Stimulated activated CD8-positive, alpha-beta memory T cell treated with anti-CD3 and anti-CD28 coated beads, Interleukin-7, amount 100 ng/mL, for 48 hours (primary cell): ENCODE measurements around the gene SORT1.
"Not testable (repeated sequence)": the region's sequence is repeated elsewhere in the genome, so short reads cannot be mapped to it uniquely, and the experiment has no call there.

Experiments
- DNase-seq, 2 donors: peaks; one replicate each; pipeline ENCODE4 v3.0.0-alpha.2; 2020; ENCODE audit warnings: low read depth in 1 of 2; ENCODE audit errors: extremely low read depth in 1 of 2

The SORT1 gene

DNA sequence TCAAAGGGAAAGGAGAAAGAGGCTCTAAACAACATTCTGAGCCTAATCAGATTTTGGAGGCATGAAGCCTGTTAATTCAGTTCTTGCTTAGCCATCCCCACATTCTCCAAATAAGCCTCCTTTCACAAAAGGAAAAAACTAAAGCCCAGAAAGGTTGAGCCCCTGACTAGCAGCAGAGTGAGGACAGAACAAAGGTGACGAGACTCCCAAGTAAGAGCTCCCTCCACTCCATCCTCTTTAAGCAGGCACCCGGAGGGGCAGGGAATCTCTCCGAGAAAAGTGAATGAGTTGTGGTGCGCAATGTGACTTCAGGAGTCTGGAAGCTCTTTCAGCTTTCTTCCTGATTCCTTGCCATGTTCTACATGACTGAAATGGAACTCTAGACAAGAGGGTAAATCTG is 47.5 kb downstream of the SORT1 start:
- DNase-seq = no peak

GRCh38 chr1:109347511-109347910 is 50.2 kb downstream of the SORT1 start:
- DNase-seq = no peak

DNA sequence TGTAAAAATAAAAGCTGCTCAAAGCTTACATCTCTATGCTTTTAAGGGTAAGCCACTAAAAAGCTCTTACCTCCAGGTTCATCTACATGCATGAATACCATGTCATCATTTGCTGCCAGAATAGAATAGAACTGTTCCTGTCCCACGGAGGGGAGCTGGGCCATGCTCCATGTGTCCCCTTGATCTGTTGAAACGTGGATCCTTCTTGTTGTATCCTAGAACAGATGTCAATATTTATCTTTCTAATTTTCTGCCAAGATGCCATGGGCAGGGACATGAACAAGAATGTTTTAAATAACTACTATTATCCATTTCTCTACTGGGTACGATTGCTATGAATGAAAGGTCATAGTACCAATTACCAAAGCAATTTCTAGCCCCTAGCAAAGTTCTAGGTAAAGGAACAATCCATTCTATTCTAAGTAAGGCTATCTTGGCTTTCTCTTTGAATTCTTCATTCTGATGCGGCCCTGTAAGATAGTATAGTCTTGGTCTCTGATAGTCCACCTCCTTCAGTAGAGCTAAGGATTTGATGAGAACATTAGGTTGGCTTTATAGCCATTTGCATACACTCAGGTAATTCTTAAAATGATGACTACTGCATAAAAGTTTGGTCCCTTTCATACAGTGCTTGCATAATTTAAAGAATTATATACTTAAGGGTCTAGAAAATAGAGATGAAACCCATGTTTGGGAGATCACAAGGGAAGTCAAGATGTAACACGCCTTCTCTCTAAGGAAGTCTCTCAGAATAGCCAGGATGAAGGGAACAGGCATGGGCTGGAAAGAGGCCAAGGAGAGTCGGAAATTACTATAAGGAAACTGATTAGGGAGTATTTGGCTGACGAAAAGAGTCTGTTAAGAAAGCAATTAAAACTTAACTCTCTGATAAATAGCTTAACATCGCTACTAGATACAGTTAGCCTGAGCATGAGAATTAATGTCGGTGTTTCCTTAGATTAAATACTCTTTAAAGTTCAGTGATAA is 55.5 kb downstream of the SORT1 start:
- no peak for DNase-seq

DNA sequence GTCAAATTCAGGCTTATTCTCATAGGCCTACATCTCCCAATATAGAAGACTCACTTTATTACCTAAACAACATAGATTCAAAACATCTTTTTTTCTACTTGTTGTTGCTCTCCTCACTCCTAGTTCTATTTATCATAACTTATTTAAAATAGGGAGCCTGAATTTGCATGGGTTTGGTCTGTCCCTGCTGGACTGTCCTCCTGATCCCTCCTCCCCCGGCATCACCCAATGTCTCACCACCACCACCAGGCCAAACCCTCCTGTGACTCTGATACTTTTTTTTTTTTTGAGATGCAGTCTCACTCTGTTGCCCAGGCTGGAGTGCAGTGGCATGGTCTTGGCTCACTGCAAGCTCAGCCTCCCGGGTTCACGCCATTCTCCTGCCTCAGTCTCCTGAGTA is 59.1 kb downstream of the SORT1 start:
- no peak for DNase-seq

DNA sequence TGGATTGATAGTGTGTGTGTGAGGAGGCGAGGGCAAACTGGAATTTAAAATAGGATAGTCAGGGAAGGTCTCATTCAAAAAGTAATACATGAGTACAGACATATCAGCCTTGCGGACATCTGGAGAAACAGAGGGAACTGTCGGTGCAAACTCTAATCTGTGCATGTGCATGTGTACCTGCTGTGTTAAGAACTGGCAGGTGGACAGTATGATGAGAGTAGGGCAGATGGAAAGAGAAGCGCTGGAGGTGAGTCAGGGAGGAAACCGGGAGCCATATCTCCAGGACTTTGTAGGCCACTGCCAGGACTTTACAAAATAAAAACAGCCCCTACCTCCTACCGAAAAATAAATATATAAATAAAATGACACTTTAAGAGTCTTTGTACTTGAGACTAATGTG is 59.6 kb downstream of the SORT1 start:
- no peak for DNase-seq

- DNase-seq = no peak
Measured at GRCh38 chr1:109335091-109335490, 62.6 kb downstream of the SORT1 start.

- DNase-seq = no peak
Measured at GRCh38 chr1:109331113-109331512, 66.6 kb downstream of the SORT1 start.

GRCh38 chr1:109327285-109327684 is 70.4 kb downstream of the SORT1 start:
- no peak for DNase-seq

- no peak for DNase-seq
Measured at GRCh38 chr1:109322974-109323373, 74.7 kb downstream of the SORT1 start.

GRCh38 chr1:109319114-109319513 is 78.6 kb downstream of the SORT1 start:
- no peak for DNase-seq

GRCh38 chr1:109316506-109316905 is 81.2 kb downstream of the SORT1 start:
- no peak for DNase-seq

- DNase-seq = no peak
Measured at GRCh38 chr1:109315288-109315687, 82.4 kb downstream of the SORT1 start.

DNA sequence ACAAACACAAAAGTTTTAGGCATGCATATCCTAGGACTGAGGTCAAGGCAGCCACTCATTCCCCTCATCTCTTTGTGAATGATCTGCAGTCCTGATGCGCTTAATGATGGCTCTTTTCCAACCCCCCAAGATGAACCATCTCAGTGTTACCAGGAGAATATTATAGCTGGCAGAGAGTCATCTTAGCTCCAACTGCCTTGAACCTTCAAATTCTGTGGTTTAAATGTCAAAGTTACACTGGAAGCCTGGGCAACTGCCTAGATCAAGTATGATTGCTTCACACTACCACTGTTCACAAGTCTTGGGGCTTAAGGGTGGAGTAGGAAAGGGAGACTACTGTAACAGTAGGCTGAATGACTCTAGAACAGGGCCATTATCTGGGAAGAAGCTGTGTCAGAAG is 82.9 kb downstream of the SORT1 start:
- DNase-seq = no peak

DNA sequence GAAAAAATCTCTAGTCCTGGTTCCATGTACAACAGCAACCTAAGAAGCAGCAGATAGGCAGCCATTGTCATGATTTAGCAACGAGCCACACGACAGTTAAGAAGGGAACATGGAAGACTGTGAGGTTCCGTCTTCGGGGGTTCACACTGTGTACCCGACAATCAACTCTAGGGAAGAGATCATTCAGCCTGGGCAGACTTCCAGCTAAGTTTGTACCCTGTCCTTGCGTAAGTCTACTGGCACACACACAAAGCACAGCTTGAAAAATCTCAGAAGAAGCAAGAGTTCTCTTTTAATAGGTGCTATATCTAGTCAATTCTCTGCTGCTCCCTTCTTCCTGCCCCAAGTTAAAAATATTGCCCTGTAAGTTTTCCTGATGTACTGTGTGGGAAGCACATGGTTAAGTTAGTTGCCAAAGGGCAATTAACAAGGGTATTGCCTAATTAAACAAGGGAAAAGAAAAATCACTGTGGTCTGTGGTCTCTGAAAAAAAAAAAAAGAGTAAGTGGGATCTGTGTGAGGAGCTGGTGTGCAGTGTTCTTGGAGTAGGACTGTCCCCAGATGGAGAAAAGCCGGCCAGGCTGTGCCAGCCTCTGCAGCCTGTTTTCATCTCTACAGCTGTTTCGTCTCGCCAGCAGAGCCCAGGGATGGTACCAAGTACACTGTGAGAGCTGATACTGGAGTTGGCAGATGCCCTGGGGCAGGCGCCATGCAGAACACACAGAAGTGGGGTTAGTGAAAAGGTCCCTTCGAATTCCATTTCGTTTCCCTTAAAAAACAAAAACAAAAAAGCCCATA is 84.5 kb downstream of the SORT1 start:
- no peak for DNase-seq

GRCh38 chr1:109312246-109312645 is 85.5 kb downstream of the SORT1 start:
- no peak for DNase-seq

- no peak for DNase-seq
Measured at GRCh38 chr1:109309347-109309746, 88.4 kb downstream of the SORT1 start.

GRCh38 chr1:109307274-109308021 is 90.3 kb downstream of the SORT1 start:
- no peak for DNase-seq

- no peak for DNase-seq
Measured at GRCh38 chr1:109306832-109307273, 90.9 kb downstream of the SORT1 start, which contains the start of gene MYBPHL. Gene MYBPHL (minus strand): TSS chr1:109307011. CDS start chr1:109306991, 20 bp downstream.

DNA sequence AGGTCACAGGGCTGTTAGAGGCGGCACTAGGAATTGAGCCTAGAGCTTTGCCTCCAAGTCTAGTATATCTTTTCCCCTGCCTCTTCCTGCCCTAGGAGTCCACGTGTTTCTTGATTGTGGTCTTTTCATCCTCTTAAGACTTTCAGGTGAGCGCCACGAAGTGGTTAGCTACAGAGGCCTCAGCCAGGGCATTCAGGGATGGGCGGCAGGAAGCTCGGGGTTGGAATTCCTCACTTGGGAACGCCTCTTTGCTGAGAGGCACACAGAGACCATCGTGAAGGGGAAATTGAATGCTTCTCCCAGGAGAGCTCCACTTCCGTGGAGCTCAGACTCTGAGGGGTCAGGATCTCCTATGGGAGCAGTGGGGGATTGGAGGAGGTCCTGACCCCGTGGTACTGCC is 91.7 kb downstream of the SORT1 start:
- not testable (repeated sequence) for DNase-seq

DNA sequence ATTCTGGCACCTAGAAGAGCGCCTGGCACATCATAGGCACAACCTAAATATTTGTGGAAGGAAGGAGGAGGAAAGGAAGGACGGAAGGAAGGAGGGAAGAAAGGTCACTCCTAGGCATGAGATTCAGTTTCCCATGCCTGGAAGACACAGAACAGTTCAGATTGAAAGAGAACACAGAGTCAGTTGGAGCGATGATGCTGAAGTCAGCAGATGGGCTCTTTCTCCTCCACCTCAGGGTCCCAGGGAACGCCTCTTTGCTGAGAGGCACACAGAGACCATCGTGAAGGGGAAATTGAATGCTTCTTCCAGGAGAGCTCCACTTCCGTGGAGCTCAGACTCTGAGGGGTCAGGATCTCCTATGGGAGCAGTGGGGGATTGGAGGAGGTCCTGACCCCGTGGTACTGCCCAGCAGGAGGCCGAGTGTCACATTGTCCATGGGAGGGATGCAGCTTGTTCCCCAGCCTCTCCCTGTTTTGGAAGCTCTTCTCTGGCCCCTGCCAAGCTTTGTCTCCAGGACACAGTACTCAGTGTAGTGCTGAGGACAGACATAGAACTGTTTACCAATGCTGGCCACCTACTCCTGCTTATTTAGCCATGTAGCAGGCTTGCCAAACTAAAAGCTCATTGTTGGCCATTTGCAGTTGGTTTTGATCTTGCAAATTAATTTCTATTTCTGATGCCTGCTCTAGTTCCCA is 93.3 kb downstream of the SORT1 start:
- no peak for DNase-seq
